NCI-H460 (cell line): ENCODE results near the gene ECI1. TPM values are rescaled to one million over a fixed set of nuclear protein-coding genes. Genes with fewer than 3 reads are reported as not detected.
A peak's percentile ranks its signal among the peaks of the same experiment; 100 is the strongest.

Experiments
- DNase-seq: peaks from one replicate; pipeline ENCODE4 v3.0.0-alpha.2; 2016; ENCODE audit warnings: low read depth; ENCODE audit errors: extremely low read depth
- total RNA-seq: library from RNA; depleted of rRNA; stranded (reverse); fragments of >200 nt; shearing (Covaris generic); gene quantifications from 2 replicates; pipeline ENCODE4 v1.2.3, GENCODE V29; 2014

Gene ECI1
- total RNA-seq, 1 experiment from 2014 or later: 87.3 TPM

DNA sequence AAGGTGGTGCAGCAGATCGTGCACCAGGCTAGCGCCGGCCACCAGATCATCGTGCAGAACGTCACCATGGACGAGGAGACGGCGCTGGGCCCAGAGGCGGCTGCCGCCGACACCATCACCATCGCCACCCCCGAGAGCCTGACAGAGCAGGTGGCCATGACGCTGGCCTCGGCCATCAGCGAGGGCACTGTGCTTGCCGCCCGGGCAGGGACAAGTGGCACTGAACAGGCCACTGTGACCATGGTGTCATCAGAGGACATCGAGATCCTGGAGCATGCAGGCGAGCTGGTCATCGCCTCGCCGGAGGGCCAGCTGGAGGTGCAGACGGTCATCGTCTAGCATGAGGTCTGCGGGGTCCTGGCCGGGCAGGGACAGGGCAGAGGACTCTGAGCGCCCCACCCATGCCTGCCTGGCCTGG, 16.1 kb downstream of the ECI1 start:
- DNase-seq: no peak

DNA sequence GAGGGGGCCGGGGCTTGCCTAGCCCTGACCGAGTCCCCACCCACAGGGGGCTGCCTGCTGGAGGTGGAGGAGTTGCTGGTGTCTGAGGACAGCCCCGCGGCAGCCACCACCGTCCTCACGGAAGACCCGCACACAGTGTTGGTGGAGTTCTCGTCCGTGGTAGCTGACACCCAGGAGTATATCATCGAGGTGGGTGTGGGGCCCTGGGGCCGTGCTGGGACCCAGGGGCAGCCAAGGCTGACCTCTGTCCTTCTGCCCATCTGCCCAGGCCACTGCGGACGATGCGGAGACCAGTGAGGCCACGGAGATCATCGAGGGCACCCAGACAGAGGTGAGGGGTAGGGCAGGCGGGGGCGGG, 16.6 kb downstream of the ECI1 start:
- no peak for DNase-seq

DNA sequence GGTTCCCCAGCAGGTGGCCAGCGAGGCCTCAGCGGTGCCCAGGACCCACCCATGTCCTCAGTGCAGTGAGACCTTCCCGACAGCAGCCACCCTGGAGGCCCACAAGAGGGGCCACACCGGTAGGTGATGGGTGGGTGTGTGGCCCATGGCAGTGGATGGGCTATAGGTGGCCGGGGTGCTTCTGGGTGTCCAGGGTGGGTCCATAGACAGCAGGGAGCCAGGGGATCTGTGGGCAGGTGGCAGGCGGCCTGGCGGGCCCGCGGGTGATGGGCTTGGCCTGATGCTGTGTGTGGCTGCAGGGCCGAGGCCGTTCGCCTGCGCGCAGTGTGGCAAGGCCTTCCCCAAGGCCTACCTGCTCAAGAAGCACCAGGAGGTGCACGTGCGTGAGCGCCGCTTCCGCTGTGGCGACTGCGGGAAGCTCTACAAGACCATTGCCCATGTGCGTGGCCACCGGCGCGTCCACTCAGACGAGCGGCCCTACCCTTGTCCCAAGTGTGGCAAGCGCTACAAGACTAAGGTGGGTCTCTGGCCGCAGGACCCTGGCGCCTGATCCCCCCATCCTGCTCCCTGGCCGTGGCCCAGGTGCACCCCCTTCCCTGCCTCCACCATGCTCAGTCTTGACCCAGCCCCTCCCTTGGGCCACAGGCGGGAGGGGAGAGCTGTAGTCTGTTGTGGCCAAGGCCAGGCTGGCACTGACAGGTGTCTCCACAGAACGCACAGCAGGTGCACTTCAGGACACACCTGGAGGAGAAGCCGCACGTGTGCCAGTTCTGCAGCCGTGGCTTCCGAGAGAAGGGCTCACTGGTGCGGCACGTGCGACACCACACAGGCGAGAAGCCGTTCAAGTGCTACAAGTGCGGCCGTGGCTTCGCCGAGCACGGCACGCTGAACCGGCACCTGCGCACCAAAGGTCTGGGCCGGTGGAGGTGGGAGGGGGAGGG, 17.2 kb downstream of the ECI1 start:
- DNase-seq: no peak

DNA sequence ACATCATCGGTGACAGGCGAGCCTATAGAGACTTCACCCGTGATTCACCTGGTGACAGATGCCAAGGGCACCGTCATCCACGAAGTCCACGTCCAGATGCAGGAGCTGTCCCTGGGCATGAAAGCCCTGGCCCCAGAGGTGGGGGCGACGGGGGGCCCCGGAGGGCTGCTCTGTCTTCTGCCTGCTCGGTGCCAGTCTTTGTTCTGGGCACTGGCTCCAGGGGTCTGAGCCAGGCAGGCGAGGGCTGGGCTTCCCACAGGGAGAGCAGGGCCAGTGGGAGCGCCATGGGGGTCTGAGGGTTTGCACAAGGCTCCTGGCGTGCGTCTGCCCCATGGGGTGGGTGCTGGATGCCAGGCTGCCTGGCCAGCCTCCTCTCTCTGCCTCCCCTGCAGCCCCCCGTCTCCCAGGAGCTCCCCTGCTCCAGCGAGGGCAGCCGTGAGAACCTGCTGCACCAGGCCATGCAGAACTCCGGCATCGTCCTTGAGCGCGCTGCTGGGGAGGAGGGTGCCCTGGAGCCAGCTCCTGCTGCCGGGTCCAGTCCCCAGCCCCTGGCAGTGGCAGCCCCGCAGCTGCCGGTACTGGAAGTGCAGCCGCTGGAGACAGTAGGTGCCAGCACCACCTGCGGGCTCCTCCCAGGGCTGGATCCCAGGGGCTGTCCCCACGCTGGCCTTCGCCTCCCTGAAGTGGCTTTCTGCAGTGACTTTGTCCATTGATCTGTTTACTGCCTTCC, 18.2 kb downstream of the ECI1 start:
- no peak for DNase-seq

DNA sequence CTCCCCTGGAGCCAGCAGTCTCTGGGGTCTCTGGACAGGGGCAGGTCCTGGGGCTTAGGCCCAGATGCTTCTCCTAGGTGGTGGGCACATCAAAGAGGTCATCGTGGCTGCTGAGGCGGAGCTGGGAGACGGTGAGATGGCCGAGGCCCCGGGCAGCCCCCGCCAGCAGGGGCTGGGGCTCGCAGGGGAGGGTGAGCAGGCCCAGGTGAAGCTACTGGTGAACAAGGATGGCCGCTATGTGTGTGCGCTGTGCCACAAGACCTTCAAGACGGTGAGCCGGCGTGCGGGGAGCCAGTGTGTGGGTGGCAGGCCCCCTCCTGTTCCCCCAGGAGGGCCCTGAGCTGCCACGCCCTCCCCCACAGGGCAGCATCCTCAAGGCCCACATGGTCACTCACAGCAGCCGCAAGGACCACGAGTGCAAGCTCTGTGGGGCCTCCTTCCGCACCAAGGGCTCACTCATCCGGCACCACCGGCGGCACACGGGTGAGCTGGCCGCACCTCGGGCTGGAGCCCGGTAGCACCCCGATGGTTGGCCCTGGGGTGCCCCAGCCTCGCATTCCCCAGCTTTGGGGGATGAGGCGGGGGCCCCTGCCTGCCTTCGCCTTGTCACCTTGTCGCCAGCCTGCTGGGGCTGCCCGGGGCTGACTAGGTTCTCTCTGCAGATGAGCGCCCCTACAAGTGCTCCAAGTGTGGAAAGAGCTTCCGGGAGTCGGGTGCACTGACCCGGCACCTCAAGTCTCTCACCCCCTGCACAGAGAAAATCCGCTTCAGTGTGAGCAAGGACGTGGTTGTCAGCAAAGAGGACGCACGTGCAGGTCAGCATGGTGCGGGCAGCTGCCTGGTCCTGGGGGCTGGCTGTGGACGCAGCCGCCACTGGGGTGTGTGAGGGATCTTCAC, 19.0 kb downstream of the ECI1 start:
- no peak for DNase-seq

DNA sequence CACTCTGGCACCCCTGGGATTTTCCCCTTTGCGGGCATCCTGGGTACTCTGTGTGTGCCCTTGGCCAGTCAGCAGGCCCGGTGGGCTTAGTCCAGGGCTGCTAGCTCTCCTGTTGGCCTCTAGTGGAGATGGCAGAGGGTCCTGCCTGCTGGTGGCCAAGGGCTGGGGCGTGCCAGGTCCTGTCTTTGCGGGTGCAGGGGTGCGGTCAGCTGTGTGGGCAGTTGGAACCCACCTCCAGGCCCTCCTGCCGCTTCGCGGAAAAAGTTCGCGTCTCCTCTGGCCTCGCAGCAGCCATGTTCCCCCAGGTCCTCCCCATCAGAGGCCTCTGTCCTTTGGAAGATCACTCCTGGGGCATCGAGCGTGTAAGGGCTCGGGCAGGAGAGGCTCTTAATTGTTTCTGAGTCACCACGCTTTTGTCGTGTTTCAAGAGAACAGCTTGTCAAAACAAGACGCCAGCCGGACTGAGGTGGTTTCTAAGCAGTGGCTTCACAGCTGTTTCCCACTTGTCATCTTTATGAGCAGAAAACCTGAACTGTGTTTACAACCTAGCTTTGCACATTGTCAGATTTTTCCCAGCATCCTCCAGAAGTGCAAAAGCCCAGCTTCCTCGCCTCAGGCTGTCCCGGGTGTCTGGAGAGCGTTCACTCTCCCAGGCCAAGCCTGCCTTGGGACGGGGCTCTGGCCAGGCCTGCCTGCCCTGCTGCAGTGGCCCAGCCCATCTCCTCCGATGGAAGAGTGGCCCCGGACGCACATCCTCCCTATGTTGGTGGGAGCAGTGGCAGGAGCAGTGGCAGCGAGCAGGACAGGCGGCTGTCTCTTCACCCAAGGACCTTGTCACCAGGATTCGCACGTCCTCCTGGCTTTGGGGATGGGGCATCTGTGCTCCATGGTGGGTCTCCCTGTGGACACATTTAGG, 20.1 kb downstream of the ECI1 start:
- no peak for DNase-seq

DNA sequence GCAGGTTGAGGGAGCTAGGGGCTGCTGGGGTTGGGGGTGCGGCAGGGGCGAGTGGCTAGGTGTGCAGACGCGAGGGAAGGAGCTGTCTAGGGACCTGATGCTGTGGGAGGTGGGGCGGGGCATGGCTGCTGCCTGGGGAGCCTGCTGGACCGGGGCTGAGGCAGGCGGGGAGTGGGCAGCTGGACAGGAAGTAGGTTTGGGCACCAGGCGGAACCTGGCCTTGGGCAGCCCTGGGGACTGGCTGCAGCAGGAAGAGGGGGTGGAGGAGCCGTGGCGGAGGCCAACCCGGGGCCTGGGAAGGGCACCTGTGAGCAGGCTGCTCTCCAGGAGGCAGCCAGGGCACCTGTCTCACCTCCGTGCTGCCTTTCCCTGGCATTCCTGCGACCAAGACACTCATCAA, 21.0 kb downstream of the ECI1 start:
- DNase-seq: no peak

DNA sequence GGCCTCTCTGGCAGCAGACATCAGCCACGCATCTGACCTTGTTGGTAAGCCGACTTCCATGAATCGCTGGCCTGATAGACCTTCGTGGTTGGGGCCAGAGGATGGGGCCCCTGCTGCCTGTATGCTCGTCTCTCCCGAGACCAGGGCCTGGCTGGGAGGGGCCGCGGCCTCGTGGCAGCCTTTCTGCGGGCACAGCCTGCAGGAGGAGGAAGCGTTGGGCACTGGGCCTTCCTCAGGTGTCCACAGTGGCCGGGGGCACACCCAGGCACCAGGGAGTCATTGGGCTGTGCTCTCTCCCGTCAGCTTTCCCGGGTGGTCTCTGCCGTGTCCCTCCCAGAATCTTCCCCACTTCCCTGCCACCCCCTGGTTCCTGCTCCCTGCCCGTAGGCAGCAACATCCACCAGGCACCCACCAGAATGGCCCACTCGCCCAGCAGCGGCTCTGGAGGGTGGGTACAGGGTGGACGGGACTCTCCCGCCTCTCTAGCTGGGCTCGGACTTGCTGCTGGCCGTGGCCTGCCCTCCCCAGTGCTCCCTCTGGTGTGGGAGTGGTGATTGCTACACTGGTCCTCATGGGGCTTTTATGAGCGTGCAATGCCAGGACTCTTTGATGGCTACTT, 21.6 kb downstream of the ECI1 start:
- DNase-seq: no peak

DNA sequence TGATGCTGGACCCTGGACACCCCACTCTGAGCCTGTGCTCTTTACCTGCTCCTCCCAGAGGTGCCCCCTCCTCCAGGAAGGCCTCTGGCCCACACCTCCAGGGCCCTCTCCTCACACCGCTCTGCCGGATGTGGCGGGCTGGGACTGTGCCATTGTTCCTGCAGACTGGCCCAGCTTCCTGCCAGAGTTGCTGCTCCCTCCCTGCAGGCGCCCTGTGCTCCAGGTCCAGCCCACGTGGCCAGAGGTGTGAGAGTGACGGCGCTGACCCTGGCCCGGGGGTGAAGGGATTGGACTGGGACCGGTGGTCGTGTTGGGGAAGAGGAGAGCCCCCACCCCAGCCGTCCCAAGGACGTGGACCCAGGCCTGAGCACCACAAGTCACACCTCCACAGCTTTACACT, 22.3 kb downstream of the ECI1 start:
- DNase-seq: no peak

DNA sequence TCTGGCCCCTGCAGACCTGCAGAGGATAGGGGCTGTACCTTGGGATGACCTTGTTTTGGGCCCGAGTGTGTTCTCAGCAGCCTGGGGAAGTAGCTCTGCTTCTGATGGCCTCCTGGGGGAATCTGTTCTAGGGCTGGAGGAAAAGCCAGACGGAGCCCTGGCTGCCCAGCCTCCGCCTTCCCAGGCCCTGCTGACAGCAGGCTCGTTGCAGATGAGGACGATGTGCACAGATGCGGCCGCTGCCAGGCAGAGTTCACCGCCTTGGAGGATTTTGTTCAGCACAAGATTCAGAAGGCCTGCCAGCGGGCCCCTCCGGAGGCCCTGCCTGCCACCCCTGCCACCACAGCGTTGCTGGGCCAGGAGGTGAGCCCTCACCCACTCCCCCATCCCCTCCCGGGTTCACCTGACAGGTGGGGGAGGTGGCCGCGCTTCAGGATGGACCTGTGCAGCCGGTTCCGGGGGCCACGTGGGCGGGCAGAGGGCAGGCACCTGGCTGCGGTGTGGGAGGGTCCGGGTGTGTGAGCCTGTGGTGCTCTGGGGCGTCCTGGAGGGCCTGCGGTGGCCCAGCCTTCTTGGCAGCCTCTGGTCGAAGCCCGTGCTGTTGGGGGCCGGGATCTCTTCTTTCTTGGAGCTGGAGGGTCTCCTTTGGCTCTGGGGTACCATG, 23.1 kb downstream of the ECI1 start:
- DNase-seq: no peak

DNA sequence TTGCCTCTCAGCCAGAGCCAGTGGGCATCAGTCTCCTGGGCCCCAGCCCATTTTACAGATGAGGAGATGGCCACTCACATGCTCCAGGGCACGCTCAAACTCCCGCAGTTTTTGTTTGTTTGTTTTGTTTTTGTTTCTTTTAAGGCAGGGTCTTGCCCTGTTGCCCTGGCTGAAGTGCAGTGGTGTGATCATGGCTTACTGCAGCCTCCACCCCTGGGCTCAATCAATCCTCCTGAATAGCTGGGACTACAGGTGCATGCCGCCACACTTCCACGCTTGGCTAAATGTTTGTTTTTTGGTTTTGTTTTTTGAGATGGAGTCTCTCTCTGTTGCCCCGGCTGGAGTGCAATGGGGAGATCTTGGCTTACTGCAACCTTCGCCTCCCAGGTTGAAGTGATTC, 24.5 kb downstream of the ECI1 start:
- no peak for DNase-seq

DNA sequence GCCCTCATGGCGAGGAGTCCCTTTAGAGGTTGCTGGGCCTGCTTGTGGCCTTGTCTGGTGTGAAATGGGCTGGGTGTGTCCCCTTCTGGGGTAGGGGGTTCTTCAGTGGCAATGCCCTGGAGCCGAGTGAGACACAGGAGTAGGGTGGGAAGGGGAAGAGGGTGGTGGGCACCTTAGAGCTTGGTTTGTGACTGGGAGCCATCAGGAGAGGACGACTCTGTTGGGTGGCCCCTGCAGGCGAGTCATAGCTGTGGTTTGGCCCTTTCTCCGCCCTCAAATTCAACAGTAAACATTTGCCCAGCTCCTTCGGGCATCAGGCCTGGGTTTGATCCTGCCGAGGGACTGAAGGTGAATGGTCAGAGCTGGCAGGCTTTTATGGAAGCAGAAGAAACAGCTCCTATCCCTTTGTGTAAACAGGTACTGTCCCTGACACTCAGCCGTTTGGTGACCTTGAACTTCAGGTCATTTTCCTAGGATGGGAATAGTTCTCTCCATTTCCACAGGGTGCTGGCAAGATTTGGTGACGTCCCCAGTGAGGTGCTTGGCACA, 25.1 kb downstream of the ECI1 start:
- no peak for DNase-seq

DNA sequence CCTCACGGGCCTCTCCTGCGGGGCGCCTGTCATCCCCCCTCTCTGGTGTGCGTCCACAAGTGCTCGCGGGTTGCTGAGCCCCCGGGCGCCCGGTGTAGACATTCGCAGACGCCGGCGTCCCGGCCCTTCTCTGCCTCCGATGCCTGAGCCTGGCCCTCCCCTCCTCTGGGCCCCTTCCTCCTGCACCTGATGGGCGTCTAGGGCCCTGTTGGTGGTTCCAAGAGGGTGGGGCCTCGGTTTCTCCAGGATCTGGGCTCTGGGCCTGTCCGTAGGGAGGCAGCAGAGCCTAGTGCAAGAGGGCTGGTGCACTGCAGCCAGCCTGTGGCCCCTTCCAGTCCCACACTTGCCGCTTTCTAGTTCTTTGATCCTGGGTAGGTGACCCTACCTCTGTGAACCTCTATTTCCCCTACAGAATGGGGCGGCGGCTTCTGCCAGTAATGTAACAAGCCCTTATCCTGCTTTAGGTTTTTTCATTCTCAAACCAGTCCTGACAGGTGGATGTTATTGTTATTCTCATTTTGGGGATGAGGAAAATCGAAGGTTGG, 27.4 kb downstream of the ECI1 start:
- DNase-seq: peak; percentile 30

DNA sequence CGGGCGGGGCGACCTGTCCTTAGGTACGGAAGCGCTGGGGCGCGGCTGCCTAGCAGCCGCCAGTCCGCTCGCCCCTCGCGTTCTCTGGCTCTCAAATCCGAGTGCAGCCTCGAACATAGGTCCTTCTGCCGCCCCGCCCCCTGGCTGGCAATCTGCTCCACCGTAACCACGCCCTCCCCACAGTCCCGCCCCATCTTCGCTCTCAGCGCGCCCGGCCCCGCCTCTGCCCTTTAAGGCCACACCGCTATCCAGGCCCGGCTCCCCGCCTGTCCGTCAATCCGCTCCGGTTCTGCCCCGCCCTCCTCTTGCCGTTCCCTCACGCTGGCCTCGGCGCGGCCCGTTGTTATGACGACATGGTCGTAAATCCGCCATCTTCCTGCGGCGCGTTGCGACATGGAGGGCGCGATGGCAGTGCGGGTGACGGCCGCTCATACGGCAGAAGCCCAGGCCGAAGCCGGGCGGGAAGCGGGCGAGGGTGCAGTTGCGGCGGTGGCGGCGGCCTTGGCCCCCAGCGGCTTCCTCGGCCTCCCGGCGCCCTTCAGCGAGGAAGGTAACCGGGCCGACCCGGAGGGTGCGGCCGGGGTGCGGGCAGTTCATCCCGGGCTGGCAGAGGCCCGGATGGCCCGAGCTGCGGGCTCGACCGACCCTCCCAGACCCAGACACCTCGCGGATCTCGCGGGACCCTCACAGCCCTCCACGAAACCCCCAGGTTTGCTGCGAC, 28.0 kb downstream of the ECI1 start, which contains the start of gene E4F1:
Gene E4F1, plus strand, starts transcription at position 371 of the 721 bp plus-strand sequence. Its CDS starts 23 bp downstream, at position 394.
- peak; percentile 99 for DNase-seq

DNA sequence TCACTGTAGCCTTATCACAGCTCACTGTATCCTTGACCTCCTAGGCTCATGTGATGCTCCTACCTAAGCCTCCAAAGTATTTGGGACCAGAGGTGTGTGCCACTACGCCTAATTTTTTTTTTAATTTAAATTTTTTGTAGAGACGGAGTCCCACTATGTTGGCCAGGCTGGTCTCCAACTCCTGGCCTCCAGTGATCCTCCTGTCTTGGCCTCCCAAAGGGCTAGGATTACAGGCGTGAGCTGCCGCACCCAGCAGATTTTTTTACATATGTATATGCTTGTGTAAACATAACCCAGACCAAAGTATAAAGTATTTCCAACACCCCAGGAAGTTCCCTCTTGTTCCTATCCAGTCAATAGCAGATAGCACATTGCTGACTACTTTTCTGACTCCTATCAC, 35.1 kb downstream of the ECI1 start:
- no peak for DNase-seq

DNA sequence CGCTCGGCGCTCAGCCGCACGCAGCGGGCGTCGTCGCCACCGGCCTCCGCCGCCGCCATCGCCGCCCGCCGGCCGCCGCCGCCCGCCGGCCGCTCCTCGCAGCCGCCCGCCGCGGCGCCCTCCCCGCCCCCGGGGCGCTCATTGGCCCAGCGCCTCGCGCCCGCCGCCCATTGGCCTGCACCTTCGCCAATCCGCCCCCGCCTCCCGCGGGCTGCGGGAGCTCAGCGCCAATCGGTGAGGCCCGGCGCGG, 36.7 kb downstream of the ECI1 start, which contains the start of gene PGP:
Gene PGP, minus strand, starts transcription at position 122 of the 250 bp plus-strand sequence. Its CDS starts 63 bp downstream, at position 59.
- no peak for DNase-seq

DNA sequence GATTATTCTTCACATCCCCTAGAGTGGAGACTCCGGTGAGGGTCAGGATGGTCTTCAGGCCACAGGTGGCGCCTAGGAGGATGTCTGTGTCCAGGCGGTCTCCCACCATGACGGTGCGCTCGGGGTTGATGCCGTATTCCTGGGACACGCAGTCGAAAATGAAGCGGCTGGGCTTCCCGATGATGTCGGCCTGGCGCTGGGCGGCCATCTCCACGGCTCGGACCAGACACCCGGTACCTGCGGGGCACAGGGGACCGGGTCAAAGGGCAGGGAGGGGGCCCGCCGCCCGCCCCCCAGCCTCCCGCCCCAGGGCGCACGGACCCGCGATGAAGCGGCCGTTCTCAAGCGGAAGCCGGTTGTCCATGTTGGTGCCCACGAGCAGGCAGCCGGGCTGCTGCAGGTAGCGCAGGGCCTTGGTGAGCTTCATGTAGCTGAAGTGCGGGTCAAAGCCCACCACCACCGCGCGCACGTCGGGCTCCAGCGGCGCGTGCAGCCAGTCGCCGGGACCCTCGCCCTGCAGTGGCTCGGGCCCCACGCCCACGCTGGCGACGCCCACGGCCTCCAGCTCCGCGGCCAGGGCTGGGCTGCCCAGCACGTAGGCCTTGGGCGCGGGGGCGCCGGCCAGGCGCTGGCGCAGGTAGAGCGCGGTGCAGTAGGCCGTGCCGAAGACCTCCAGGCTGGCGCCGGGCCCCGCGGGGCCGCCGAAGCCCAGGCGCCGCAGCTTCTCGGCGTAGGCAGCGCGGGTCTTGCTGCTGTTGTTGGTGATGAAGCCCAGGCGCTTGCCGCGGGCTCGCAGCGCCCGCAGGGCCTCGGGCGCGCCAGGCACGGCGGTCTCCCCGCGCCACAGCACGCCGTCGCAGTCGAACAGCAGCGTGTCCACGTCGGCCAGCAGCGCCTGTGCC, 37.3 kb downstream of the ECI1 start:
- no peak for DNase-seq
